LNCAP (cell line): ENCODE data around the gene JPH4.

Experiments used
- CTCF ChIP-seq: fragments of 450-650 bp; IDR thresholded peaks from 2 replicates; pipeline ENCODE4 v1.5.1; 2017; ENCODE audit warnings: mild to moderate bottlenecking

JPH4 gene

GRCh38 chr14:23561873-23562821, 16.4 kb downstream of the JPH4 start:
- no peak for TF ChIP-seq CTCF

GRCh38 chr14:23561259-23561658, 17.3 kb downstream of the JPH4 start:
- no peak for TF ChIP-seq CTCF

GRCh38 chr14:23559926-23560520, 18.6 kb downstream of the JPH4 start:
- no peak for TF ChIP-seq CTCF

- TF ChIP-seq CTCF = peak; percentile 99
These were observed 19.3 kb downstream of the JPH4 start for GRCh38 chr14:23559010-23559925.

GRCh38 chr14:23558346-23559009, 20.1 kb downstream of the JPH4 start:
- TF ChIP-seq CTCF = no peak

GRCh38 chr14:23557946-23558345, 20.6 kb downstream of the JPH4 start:
- no peak for TF ChIP-seq CTCF

GRCh38 chr14:23557521-23557920, 21.1 kb downstream of the JPH4 start:
- no peak for TF ChIP-seq CTCF
